A673 (cell line): ENCODE data around the gene VOPP1.

Experiments
- CTCF ChIP-seq: fragments of 300-800, 200-600 bp; sonication (generic); conservative IDR thresholded peaks from 2 replicates; pipeline ENCODE4 v1.5.1; 2017; ENCODE audit warnings: low read depth, mild to moderate bottlenecking, antibody characterized with exemption, low read length, moderate library complexity, mixed read lengths
- EZH2 ChIP-seq: fragments of 200-600 bp; sonication (generic); IDR thresholded peaks from 2 replicates; pipeline ENCODE4 v1.6.1; 2017; ENCODE audit warnings: borderline replicate concordance, low read depth, mild to moderate bottlenecking, mixed read lengths, antibody characterized with exemption, low read length; ENCODE audit not compliant: poor library complexity, severe bottlenecking

- TF ChIP-seq CTCF (no peak), EZH2 (no peak)
Measured at GRCh38 chr7:55549457-55549856, 22.8 kb downstream of the VOPP1 start.
